Duodenal mucosa (tissue), 2 donors: ENCODE results near the gene CHD1L.
A peak's percentile ranks its signal among the peaks of the same experiment; 100 is the strongest.
"Not testable (repeated sequence)": the region's sequence is repeated elsewhere in the genome, so short reads cannot be mapped to it uniquely, and the experiment has no call there.

Experiments used
- H3K27ac ChIP-seq: one replicate; pipeline ENCODE4 v1.7.0; 2013; ENCODE audit warnings: low read depth, low read length
- H3K27me3 ChIP-seq, 2 donors: one replicate each; pipeline ENCODE4 v1.7.0; 2013; ENCODE audit warnings: low read length in 2 of 2, control low read depth in 1 of 2; ENCODE audit not compliant: insufficient read depth in 2 of 2, control insufficient read depth in 1 of 2
- H3K36me3 ChIP-seq, 2 donors: one replicate each; pipeline ENCODE4 v1.7.0; 2013; ENCODE audit warnings: low read length in 2 of 2, control low read depth in 1 of 2; ENCODE audit not compliant: insufficient read depth in 2 of 2, control insufficient read depth in 1 of 2
- H3K4me1 ChIP-seq, 2 donors: one replicate each; pipeline ENCODE4 v1.7.0; 2013; ENCODE audit warnings: low read length in 2 of 2, control low read depth in 1 of 2; ENCODE audit not compliant: insufficient read depth in 2 of 2, control insufficient read depth in 1 of 2
- H3K4me3 ChIP-seq, 2 donors: one replicate each; pipeline ENCODE4 v1.7.0; 2013; ENCODE audit warnings: low read length in 2 of 2, low read depth in 1 of 2
- H3K9ac ChIP-seq, 2 donors: one replicate each; pipeline ENCODE4 v1.7.0; 2013; ENCODE audit warnings: low read length in 2 of 2, low read depth in 1 of 2
- H3K9me3 ChIP-seq, 2 donors: one replicate each; pipeline ENCODE4 v1.7.0; 2013; ENCODE audit warnings: low read length in 2 of 2, control low read depth in 1 of 2; ENCODE audit not compliant: control insufficient read depth in 1 of 2

CHD1L gene

GRCh38 chr1:147231032-147231431 lies 11.5 kb upstream of the CHD1L start:
- H3K9me3 ChIP-seq, H3K9ac ChIP-seq, H3K27me3 ChIP-seq, H3K36me3 ChIP-seq, H3K27ac ChIP-seq, H3K4me3 ChIP-seq: not testable (repeated sequence)
- peaks cover 6 to 13% of the 10 kb centered on the region in 2 donors for H3K4me1 ChIP-seq

GRCh38 chr1:147233903-147234302 lies 8.6 kb upstream of the CHD1L start:
- H3K27me3 ChIP-seq, H3K36me3 ChIP-seq, H3K4me3 ChIP-seq, H3K27ac ChIP-seq, H3K9me3 ChIP-seq, H3K9ac ChIP-seq: not testable (repeated sequence)
- H3K4me1 ChIP-seq, result peaks cover 28 to 32% of the 10 kb centered on the region in 2 donors

GRCh38 chr1:147235822-147236221 lies 6.7 kb upstream of the CHD1L start:
- Histone ChIP-seq H3K27ac (no peak overlapping the region), H3K9me3 (no peaks in the 10 kb centered on the region), H3K4me1 (peaks cover 36 to 45% of the 10 kb centered on the region in 2 donors), H3K9ac (no peak overlapping the region), H3K36me3 (no peaks in the 10 kb centered on the region), H3K4me3 (no peak overlapping the region), H3K27me3 (no peaks in the 10 kb centered on the region)

- Histone ChIP-seq H3K27ac (peak overlapping the region; percentile 59), H3K9ac (no peak overlapping the region), H3K36me3 (no peaks in the 10 kb centered on the region), H3K4me3 (no peak overlapping the region), H3K9me3 (no peaks in the 10 kb centered on the region), H3K27me3 (no peaks in the 10 kb centered on the region), H3K4me1 (peaks cover 36 to 45% of the 10 kb centered on the region in 2 donors)
These were observed 6.0 kb upstream of the CHD1L start for GRCh38 chr1:147236448-147236847.

- H3K27me3 ChIP-seq, result no peaks in the 10 kb centered on the region
- peak overlapping the region; percentile 59 for H3K27ac ChIP-seq
- H3K4me1 ChIP-seq, result peaks cover 42 to 51% of the 10 kb centered on the region in 2 donors
- peak overlapping the region; percentile 16 to 46 for H3K4me3 ChIP-seq
- no peaks in the 10 kb centered on the region for H3K36me3 ChIP-seq
- H3K9ac ChIP-seq, result peak overlapping the region; percentile 28 to 40
- H3K9me3 ChIP-seq, result no peaks in the 10 kb centered on the region
These were observed 5.3 kb upstream of the CHD1L start for GRCh38 chr1:147236959-147237791.

GRCh38 chr1:147238053-147238902 lies 4.2 kb upstream of the CHD1L start:
- Histone ChIP-seq H3K9ac (no peak overlapping the region), H3K27ac (no peak overlapping the region), H3K4me1 (peaks cover 44 to 53% of the 10 kb centered on the region in 2 donors), H3K4me3 (no peak overlapping the region), H3K27me3 (no peaks in the 10 kb centered on the region), H3K9me3 (no peaks in the 10 kb centered on the region), H3K36me3 (no peaks in the 10 kb centered on the region)

- H3K27me3 ChIP-seq, result no peaks in the 10 kb centered on the region
- H3K4me1 ChIP-seq, result peaks cover 46 to 50% of the 10 kb centered on the region in 2 donors
- no peak overlapping the region for H3K27ac ChIP-seq
- no peak overlapping the region for H3K9ac ChIP-seq
- no peaks in the 10 kb centered on the region for H3K9me3 ChIP-seq
- H3K36me3 ChIP-seq, result no peaks in the 10 kb centered on the region
- no peak overlapping the region for H3K4me3 ChIP-seq
These were observed 3.3 kb upstream of the CHD1L start for GRCh38 chr1:147238925-147239820.

GRCh38 chr1:147240131-147240721 lies 2.3 kb upstream of the CHD1L start:
- H3K27ac ChIP-seq, H3K9me3 ChIP-seq, H3K36me3 ChIP-seq, H3K4me3 ChIP-seq, H3K9ac ChIP-seq, H3K27me3 ChIP-seq: not testable (repeated sequence)
- H3K4me1 ChIP-seq, result peaks cover 44% of the 10 kb centered on the region in 2 donors

GRCh38 chr1:147241934-147242448 lies 493 bp upstream of the CHD1L start:
- Histone ChIP-seq H3K9ac (peak overlapping the region; percentile 67 to 78), H3K9me3 (no peaks in the 10 kb centered on the region), H3K27me3 (no peaks in the 10 kb centered on the region), H3K27ac (peak overlapping the region; percentile 6), H3K4me1 (peaks cover 34 to 37% of the 10 kb centered on the region in 2 donors), H3K4me3 (peak overlapping the region; percentile 79 to 95), H3K36me3 (peaks cover 0 to 3% of the 10 kb centered on the region in 2 donors)
